Subcutaneous adipose tissue (tissue), 4 donors: ENCODE measurements around the gene PRAC1. TPM values are rescaled to one million over a fixed set of nuclear protein-coding genes. Genes with fewer than 3 reads are reported as not detected.

Source experiments
- CTCF ChIP-seq: fragments of 450-650 bp; IDR thresholded peaks from one replicate; pipeline ENCODE4 v1.5.1; 2016; ENCODE audit warnings: low read depth, mild to moderate bottlenecking, control low read depth, antibody characterized with exemption, moderate library complexity
- total RNA-seq, 4 donors: library from RNA; depleted of rRNA; stranded (reverse); fragments of >200 nt; gene quantifications; one replicate each; pipeline ENCODE4 v1.1.0, GENCODE V29; 2016

Gene PRAC1
- not detected for total RNA-seq

GRCh38 chr17:48722201-48722907 is at the start of gene PRAC1:
Gene PRAC1 (minus strand): TSS chr17:48722518. CDS start chr17:48722392, 126 bp downstream.
- TF ChIP-seq CTCF, result no peak

GRCh38 chr17:48770954-48771353 is 48.6 kb upstream of the PRAC1 start:
- TF ChIP-seq CTCF, result no peak

GRCh38 chr17:48769009-48769675 is 46.8 kb upstream of the PRAC1 start:
- no peak for TF ChIP-seq CTCF

GRCh38 chr17:48767263-48767774 is 45.0 kb upstream of the PRAC1 start:
- TF ChIP-seq CTCF, result no peak

GRCh38 chr17:48761114-48761513 is 38.8 kb upstream of the PRAC1 start:
- no peak for TF ChIP-seq CTCF

GRCh38 chr17:48760411-48760810 is 38.1 kb upstream of the PRAC1 start:
- TF ChIP-seq CTCF, result no peak

GRCh38 chr17:48759288-48759687 is 37.0 kb upstream of the PRAC1 start:
- no peak for TF ChIP-seq CTCF
